ENCODE data around the gene COL6A2. TPM values are rescaled to one million over a fixed set of nuclear protein-coding genes. Genes with fewer than 3 reads are reported as not detected.

Gene COL6A2
- total RNA-seq: 631 TPM

DNA sequence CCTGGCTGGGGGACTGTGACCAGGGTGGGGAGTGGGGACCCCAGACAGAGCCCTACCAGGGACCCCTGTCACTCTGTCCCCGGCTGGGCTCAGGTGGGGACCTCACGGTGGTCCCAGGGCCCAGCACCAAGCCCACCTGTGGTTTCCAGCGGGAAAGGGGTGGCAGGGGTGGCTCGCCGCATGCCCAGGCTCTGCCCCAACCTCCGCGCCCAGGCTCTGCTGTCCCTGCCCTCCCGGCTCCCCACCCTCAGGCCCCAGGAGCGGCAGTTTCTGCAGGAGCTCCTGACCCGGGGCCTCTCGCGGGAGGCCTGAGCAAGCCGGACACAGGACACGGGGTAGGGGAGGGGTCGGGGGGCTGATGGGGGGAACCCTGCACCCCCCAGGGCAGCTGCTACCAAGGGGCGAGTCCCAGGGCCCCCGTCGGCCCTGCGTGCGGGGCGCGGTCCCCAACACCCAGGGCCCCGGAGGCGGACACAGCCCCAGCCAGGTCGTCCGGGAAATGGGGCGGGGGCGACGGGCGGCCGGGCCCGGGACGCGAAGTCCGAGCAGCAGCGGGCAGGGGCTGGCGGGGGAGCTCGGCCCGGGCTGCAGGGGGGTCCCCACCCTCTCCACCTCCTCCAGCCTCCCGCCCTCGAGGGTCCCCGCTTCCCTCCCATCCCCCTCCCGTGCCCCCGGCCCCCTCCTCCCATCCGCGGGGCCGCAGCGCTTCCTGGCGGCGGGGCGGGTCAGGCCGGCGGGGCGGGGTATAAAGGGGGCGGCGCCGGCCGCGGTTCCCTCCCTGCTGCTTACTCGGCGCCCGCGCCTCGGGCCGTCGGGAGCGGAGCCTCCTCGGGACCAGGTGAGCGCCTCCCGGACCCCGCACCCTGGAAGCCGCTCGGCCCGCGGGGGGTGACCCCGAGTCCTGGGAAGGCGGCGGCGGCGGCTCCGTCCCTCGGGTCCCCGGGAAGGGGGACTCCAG lies at the start of gene COL6A2:
TSS of gene COL6A2 (plus strand) at position 777 of the 958 bp plus-strand sequence.

DNA sequence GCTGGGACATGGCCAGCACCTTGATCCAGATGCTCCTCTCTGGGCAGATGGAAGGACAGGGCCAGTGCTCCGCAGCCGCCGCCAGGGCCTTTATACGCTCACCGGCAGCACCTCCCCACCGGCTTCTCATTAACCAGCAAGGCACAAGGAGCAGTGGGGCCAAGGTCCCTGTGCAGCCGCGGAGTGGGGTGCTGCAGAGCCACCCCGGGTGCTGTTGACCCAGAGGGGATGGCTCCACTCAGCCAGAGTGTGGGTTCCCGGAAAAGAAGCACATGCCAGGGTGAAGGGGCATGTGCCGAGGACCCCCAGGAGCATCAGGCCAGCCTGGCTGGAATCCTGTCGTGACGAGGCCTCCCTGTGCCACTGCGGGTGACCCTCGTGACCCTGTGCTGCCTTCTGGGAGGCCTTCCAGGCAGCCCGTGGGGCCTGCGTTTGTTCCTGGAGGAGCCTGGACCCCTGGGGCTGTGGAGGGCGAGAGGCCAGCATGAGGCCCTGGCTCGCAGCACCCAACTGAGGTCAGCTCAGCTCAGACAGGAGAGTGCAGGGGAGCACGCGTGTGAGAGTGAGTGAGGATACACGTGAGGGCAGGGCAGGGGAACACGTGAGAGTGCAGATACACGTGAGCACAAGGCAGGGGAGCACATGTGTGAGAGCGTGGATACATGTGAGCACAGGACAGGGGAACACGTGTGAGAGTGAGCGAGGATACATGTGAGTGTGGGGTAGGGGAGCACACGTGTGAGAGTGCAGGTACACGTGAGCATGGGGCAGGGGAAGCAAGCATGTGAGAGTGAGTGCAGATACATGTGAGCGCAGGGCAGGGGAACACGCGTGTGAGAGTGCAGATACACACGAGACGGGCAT lies 57.8 kb downstream of the COL6A2 start, which contains the start of gene FTCD:
TSS of gene FTCD (minus strand) at position 66 of the 864 bp plus-strand sequence. CDS start at position 10, 56 bp downstream.

Other genes with a start within 250 kb of the COL6A2 start
- gene COL6A1, start 116.3 kb upstream of the COL6A2 start, total RNA-seq: 489 TPM
- 1.1 TPM for gene FTCD, start 57.5 kb downstream of the COL6A2 start, total RNA-seq
- 9.1 TPM for gene SPATC1L, start 86.3 kb downstream of the COL6A2 start, total RNA-seq
- gene LSS, start 130.7 kb downstream of the COL6A2 start, total RNA-seq: 56.3 TPM
- gene MCM3AP, start 187.5 kb downstream of the COL6A2 start, total RNA-seq: 125 TPM
- gene YBEY, start 188.2 kb downstream of the COL6A2 start, total RNA-seq: 20.6 TPM
- gene C21orf58, start 225.8 kb downstream of the COL6A2 start, total RNA-seq: 9.3 TPM
- 32.8 TPM for gene PCNT, start 226.0 kb downstream of the COL6A2 start, total RNA-seq